A549 (cell line): ENCODE measurements around the gene TRMT1L.

ENCODE experiments used
- CBX2 ChIP-seq: fragments of 200-600 bp; sonication (generic); IDR thresholded peaks from 2 replicates; pipeline ENCODE4 v1.6.1; 2016; ENCODE audit warnings: low read depth, mild to moderate bottlenecking, borderline replicate concordance
- CTCF ChIP-seq: fragments of >200 bp; sonication (Bioruptor Twin); formaldehyde crosslinking; IDR thresholded peaks from 3 replicates; pipeline ENCODE4 v1.5.1; 2016
- EP300 ChIP-seq, 2 experiments: fragments of >200 bp; sonication (Bioruptor Twin); formaldehyde crosslinking; IDR thresholded peaks; 2 replicates in 1 of 2; 3 replicates in 1 of 2; pipeline ENCODE4 v1.6.1; 2016 to 2017
- MAFK ChIP-seq: fragments of 450-650 bp; IDR thresholded peaks from 2 replicates; pipeline ENCODE4 v1.6.1; 2014; ENCODE audit not compliant: partially characterized antibody
- MYC ChIP-seq: IDR thresholded peaks from 2 replicates; pipeline ENCODE4 v1.6.1; 2012; ENCODE audit warnings: mild to moderate bottlenecking, inconsistent platforms, low read length, improper control_type of control experiment, borderline replicate concordance
- POLR2A ChIP-seq: IDR thresholded peaks from 2 replicates; pipeline ENCODE4 v1.6.1; 2012; ENCODE audit warnings: mild to moderate bottlenecking, low read length
- ZNF302 ChIP-seq: fragments of 250-450 bp; sonication (Bioruptor Pico); IDR thresholded peaks from 2 replicates; pipeline ENCODE4 v1.9.0; 2021; ENCODE audit warnings: inconsistent platforms, mild to moderate bottlenecking, moderate library complexity

GRCh38 chr1:185108321-185108720, 48.4 kb downstream of the TRMT1L start:
- TF ChIP-seq POLR2A (no peak), MAFK (no peak), EP300 (IDR thresholded peaks at IDR 0.05) (no peak), CTCF (no peak), MYC (no peak), CBX2 (no peak), ZNF302 (CRISPR knock-in tag) (no peak)
